NCI-H2196 (cell line): Measurements from ENCODE around the gene AARS2.

Experiments
- DNase-seq: peaks from one replicate; lab custom pipeline; 2025; ENCODE audit not compliant: unreplicated experiment; lab: John Stamatoyannopoulos, UW

Gene AARS2

GRCh38 chr6:44250067-44250717 lies 63.0 kb downstream of the AARS2 start:
- DNase-seq, result no peak
